ENCODE measurements around the gene MAD1L1.

MAD1L1 gene

DNA sequence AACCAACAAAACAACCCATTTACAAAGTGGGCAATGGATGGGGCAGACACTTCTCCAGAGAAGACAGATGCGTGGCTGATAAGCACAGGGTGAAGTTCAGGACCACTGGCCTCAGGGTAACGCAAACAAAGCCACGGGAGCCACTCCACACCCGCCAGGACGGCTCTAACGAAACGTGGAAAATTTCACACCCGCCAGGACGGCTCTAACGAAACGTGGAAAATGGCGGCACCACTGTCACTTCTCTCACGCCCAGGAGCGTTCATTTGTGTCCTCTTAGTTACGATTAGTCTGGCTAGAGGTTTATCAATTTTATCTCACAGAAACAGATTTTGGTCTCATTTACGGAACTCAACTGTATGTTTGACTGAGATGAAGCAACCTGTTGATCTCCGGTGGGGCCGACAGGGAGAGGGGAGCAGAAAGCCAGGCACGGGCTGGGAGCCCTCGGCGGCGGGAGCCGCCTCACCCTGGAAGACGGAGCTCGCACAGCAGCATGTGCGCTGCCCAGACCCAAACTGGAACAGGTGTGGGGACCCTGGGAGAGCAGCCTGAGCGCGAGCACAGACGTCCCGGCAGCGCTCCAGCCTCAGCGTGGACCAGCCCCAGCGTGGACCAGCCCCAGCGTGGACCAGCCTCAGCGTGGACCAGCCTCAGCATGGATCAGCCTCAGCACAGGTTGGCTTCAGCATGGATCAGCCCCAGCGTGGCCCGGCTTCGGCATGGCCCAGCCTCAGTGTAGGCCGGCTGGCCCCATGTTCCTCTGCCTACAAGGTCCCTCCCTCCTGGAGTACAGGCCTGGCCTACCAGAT, 243.5 kb downstream of the MAD1L1 start:
- H3K36me3 ChIP-seq (replicated peaks) = no peaks in the 10 kb centered on the region
- H3K4me1 ChIP-seq = no peaks in the 10 kb centered on the region
- H3K9me3 ChIP-seq = no peaks in the 10 kb centered on the region
- no peak for DNase-seq (ENCODE audit: low spot score in 2 of 2)
- no peak overlapping the region for H3K4me3 ChIP-seq
- no peaks in the 10 kb centered on the region for H3K27me3 ChIP-seq (ENCODE audit: low read depth)
- in situ Hi-C loops (cut with MboI; ENCODE audit: low sequenced_read_pairs) = no loop called here

DNA sequence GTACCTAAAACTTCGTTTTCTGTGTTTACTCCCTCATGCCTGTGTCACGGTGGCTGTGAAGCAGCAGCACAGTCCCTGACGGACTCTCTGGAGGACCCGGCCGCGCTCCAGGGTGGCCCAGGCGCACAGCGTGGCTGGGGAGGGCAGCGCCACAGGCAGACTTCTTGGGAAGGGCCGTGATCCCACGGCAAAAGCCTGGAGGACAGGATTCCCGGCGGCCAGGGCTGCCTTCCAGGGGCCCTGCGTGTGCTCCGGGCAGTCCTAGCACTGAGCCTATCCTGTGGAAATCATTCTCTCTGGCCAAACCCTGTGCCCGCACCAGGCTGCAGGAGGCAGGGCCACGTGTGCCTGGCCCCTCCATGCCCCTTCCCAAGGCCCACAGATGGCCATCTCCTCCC, 244.2 kb downstream of the MAD1L1 start:
- DNase-seq (ENCODE audit: low spot score in 2 of 2) = no peak
- H3K36me3 ChIP-seq (replicated peaks) = no peaks in the 10 kb centered on the region
- H3K9me3 ChIP-seq = no peaks in the 10 kb centered on the region
- H3K4me3 ChIP-seq = no peak overlapping the region
- H3K4me1 ChIP-seq = no peaks in the 10 kb centered on the region
- in situ Hi-C loops (cut with MboI; ENCODE audit: low sequenced_read_pairs) = no loop called here
- no peaks in the 10 kb centered on the region for H3K27me3 ChIP-seq (ENCODE audit: low read depth)

DNA sequence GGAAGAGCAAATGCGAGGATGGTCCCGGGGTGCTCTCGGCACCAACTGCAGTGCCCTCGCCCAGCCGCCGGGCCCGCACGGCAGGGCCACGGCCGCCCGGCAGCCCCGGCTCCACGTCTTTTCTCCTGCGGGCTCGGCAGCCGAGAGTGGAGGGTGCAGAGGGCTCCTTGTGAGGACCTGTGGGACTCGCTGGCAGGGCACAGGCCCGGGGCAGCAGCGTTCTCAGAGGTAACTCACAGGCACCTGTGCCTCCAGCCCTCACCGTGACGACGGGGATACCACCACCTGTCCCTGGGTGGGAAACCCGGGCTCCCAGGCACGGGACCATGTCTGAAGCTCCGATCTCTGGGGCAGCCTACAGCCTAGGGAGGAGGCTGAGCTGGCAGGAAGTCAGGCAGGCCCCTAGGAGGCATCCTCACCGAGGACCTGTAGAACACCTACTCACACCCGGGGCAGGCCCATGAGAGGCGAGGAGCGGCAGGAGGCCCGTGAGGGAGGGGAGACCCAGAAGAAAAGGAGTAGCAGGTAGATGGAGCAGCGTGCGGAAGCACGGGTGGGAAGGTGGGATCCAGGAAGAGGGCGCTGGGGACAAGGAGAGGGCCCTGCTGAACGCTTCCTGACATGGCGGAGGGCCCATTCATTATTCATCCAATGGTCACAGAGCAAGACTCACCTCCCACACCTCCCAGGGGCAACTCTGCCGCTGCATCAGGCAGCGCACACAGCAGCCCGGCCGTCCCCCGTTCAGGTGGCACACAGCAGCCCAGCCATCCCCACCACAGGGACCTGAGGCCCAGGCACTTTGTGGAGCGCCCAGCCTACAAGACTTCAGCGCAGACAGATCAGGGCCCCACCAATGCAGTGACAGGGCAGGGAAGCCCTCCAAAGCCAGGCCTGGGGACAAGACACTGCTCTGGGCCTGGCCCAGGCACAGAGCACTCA, 244.9 kb downstream of the MAD1L1 start:
- no peaks in the 10 kb centered on the region for H3K4me1 ChIP-seq
- in situ Hi-C loops (cut with MboI; ENCODE audit: low sequenced_read_pairs) = no loop called here

DNA sequence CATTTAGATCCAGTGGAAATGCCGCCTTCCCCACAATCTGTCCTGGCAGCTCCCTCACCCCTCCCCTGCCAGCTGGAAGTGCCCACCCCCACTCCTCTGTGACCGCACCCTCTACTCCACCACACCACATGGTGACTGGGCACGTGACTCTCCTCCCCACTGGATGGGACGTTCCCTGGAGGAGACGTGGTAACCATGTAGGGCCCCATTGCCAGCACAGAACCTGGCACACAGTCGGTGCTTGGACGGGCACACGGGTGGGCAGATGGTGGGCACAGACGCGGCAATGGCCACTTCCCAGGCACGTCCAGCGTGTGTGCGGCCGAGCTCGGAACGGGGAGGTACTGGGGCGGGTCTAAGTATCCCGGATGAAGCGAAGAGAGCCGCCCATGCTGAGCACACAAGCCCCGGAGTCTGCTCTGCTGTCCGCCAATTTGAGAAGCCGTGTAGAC, 245.6 kb downstream of the MAD1L1 start:
- Histone ChIP-seq H3K4me3 (no peak overlapping the region), H3K9me3 (no peaks in the 10 kb centered on the region), H3K4me1 (no peaks in the 10 kb centered on the region), H3K27me3 (ENCODE audit: low read depth) (no peaks in the 10 kb centered on the region), H3K36me3 (replicated peaks) (no peaks in the 10 kb centered on the region)
- in situ Hi-C loops (cut with MboI; ENCODE audit: low sequenced_read_pairs) = no loop called here
- DNase-seq (ENCODE audit: low spot score in 2 of 2) = no peak

More for the DNA sequence above, 244.9 kb downstream of the MAD1L1 start:
- Histone ChIP-seq H3K27me3 (ENCODE audit: low read depth) (no peaks in the 10 kb centered on the region), H3K4me3 (no peak overlapping the region), H3K9me3 (no peaks in the 10 kb centered on the region), H3K36me3 (replicated peaks) (no peaks in the 10 kb centered on the region)
- no peak for DNase-seq (ENCODE audit: low spot score in 2 of 2)

DNA sequence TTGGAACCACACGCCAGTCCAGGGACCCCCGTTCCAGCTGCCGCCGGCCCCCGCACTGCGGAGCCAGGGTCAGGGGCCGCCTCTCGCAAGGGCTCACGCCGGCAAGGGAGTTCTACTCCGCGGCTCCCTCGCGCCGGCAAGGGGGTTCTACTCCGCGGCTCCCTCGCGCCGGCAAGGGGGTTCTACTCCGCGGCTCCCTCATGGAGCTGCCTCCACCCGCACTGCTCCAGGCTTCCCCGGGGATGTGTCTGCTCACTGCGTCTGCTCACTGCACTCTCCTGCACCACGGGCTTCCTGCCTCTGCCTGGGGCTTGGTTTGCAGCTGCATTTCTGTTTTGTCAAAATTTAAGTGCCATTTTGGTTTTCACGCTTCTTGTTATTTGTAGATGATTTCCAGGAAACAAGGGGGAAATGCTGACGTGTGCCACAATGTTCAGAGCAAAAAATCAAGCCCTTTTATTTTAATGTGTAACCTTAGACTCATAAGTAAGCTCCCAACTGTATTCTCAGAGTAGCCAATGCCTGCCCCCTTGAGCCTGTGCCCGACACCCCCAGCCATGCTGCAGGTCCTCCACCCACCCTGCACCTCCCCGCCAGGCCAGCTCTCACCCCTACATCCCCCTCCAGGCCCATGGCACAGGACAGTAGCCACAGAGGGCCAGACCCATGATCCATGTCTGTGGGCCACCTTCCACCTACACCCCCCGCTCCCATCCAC, 246.2 kb downstream of the MAD1L1 start:
- H3K4me1 ChIP-seq = no peaks in the 10 kb centered on the region

DNA sequence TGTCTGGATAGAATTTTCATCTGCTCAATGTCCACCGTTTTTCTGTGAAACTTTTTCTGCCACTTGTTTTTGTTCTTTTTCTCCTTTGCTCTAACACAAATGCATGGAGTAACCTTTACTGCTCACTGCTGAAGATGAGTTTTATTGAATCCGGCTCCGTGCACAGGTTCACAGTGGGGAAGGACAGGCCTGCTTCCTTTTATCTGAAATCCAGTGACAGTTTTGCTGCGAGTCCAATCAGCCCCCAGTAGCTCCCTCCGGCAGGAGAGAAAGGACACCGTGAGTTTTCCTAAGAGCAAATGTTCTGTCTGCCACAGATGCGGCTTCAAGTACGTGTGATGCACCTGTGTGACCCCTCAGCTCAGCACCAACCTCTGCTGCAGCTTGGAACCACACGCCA, 246.8 kb downstream of the MAD1L1 start:
- no peaks in the 10 kb centered on the region for H3K27me3 ChIP-seq (ENCODE audit: low read depth)
- no peak overlapping the region for H3K4me3 ChIP-seq
- H3K9me3 ChIP-seq = no peaks in the 10 kb centered on the region
- DNase-seq (ENCODE audit: low spot score in 2 of 2) = no peak
- in situ Hi-C loops (cut with MboI; ENCODE audit: low sequenced_read_pairs) = no loop called here
- H3K36me3 ChIP-seq (replicated peaks) = no peaks in the 10 kb centered on the region
- no peaks in the 10 kb centered on the region for H3K4me1 ChIP-seq

More for the DNA sequence above, 246.2 kb downstream of the MAD1L1 start:
- Histone ChIP-seq H3K36me3 (replicated peaks) (no peaks in the 10 kb centered on the region), H3K27me3 (ENCODE audit: low read depth) (no peaks in the 10 kb centered on the region), H3K4me3 (no peak overlapping the region), H3K9me3 (no peaks in the 10 kb centered on the region)
- DNase-seq (ENCODE audit: low spot score in 2 of 2) = no peak
- in situ Hi-C loops (cut with MboI; ENCODE audit: low sequenced_read_pairs) = no loop called here

DNA sequence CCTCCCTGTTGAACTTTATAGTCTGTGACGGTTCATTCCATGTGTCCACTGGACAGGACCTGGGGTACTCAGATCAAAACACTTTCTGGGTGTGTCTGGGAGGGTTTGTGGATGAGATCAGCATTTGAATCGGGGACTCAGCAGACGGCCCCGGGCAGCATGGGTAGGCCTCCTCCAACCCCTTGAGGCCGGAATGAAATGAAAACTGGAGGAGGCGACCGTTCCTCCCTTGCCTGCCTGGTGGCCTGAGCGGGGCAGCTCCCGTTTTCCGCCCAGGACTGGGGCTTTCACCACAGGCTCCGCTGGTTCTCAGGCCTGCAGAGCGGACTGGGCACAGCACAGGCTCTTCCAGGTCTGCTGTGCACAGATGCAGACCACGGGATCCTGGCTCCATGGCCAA, 247.7 kb downstream of the MAD1L1 start:
- Histone ChIP-seq H3K4me3 (no peak overlapping the region), H3K27me3 (ENCODE audit: low read depth) (no peaks in the 10 kb centered on the region), H3K9me3 (no peaks in the 10 kb centered on the region), H3K36me3 (replicated peaks) (no peaks in the 10 kb centered on the region), H3K4me1 (no peaks in the 10 kb centered on the region)
- in situ Hi-C loops (cut with MboI; ENCODE audit: low sequenced_read_pairs) = no loop called here
- no peak for DNase-seq (ENCODE audit: low spot score in 2 of 2)

DNA sequence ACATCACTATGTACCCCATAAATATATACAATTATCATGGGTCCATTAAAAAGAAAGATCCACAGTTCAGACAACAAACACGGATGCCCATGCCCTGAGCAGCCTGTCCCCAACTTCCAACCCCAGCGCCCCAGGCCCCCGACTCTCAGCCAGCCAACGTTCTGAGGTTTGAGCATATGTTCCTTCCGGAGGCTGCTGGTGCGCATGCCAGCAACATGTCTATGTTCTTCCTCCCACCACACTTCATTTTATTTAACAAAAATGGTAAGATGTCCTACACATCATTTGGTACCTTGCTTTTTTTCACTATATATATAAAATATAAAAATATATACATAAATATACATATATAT, 250.9 kb downstream of the MAD1L1 start:
- no peaks in the 10 kb centered on the region for H3K36me3 ChIP-seq (replicated peaks)
- no peak for DNase-seq (ENCODE audit: low spot score in 2 of 2)
- in situ Hi-C loops (cut with MboI; ENCODE audit: low sequenced_read_pairs) = no loop called here

DNA sequence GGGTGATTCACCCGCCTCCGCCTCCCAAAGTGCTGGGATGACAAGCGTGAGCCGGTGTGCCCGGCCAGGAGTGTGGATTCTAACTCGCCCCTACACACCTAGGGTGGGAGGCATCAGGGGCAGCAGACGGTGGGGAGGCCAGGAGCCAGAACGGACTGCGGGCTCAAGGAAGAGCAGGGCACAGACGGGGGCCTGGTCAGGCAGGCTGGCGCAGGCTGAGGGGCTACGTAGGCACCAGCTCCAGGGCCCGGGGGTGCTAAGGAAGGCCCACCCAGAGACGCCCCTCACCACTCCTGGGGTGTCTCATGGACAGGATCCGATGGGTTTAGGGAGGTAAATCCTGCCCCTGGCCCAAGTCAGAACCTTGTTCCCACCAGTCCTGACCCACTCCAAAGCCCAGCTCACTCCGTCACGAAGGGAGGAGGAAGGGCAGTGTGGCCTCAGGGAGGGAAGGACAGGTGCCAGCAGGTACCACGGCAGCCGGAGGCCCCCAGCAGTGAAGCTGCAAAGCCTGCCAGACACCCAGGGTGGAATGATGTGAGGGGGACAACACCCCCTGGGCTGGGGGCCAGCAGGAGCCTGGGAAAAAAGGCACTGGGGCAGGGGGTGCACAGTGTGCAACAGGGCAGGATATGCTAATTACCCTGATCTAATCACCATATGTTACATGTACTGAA, 251.4 kb downstream of the MAD1L1 start:
- Histone ChIP-seq H3K27me3 (ENCODE audit: low read depth) (no peaks in the 10 kb centered on the region), H3K36me3 (replicated peaks) (no peaks in the 10 kb centered on the region), H3K4me3 (no peak overlapping the region), H3K4me1 (no peaks in the 10 kb centered on the region), H3K9me3 (no peaks in the 10 kb centered on the region)
- no peak for DNase-seq (ENCODE audit: low spot score in 2 of 2)
- in situ Hi-C loops (cut with MboI; ENCODE audit: low sequenced_read_pairs) = no loop called here

More for the DNA sequence above, 250.9 kb downstream of the MAD1L1 start:
- Histone ChIP-seq H3K4me3 (no peak overlapping the region), H3K27me3 (ENCODE audit: low read depth) (no peaks in the 10 kb centered on the region), H3K9me3 (no peaks in the 10 kb centered on the region), H3K4me1 (no peaks in the 10 kb centered on the region)

DNA sequence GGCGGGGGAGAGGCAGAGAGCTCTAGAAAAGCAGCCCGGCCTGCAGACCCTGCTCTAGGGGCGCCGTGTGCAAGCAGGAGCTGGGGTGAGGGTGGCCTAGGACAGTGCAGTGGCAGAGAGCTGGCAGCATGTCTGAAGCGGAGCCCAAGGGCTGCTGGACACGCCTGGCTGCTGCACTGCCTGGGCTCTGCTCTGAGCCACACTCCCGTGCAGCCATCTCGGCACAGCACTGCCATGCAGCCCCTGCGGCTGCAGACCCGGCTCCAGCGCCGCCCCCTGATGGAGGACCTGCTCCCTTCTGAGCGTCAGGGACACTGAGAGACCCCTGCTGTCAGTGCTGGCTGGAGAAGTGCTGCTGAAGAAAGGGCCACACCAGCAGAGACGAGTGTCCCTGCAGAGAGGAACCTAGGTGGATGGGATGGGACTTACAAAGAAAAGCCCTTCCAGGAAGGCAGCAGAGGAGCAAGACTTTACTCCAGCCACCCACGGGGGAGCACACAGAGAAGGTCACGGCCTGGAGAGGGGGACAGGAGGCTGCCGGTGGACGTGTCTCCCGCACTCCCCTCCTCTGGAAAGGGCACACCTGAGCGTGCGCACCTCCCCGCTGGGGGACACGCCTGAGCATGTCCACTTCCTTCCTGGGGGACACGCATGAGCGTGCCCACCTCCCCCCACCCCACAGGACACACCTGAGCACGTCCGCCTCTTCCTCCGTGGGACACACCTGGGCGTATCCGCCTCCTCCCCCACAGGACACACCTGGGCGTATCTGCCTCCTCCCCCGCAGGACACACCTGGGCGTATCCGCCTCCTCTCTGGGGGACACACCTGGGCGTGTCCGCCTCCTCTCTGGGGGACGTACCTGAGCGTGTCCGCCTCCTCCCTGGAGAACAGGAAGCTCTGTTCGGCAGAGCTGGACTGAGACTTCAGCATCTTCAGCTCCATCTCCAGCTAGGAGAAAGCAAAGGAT, 252.9 kb downstream of the MAD1L1 start:
- in situ Hi-C loops (cut with MboI; ENCODE audit: low sequenced_read_pairs) = no loop called here

DNA sequence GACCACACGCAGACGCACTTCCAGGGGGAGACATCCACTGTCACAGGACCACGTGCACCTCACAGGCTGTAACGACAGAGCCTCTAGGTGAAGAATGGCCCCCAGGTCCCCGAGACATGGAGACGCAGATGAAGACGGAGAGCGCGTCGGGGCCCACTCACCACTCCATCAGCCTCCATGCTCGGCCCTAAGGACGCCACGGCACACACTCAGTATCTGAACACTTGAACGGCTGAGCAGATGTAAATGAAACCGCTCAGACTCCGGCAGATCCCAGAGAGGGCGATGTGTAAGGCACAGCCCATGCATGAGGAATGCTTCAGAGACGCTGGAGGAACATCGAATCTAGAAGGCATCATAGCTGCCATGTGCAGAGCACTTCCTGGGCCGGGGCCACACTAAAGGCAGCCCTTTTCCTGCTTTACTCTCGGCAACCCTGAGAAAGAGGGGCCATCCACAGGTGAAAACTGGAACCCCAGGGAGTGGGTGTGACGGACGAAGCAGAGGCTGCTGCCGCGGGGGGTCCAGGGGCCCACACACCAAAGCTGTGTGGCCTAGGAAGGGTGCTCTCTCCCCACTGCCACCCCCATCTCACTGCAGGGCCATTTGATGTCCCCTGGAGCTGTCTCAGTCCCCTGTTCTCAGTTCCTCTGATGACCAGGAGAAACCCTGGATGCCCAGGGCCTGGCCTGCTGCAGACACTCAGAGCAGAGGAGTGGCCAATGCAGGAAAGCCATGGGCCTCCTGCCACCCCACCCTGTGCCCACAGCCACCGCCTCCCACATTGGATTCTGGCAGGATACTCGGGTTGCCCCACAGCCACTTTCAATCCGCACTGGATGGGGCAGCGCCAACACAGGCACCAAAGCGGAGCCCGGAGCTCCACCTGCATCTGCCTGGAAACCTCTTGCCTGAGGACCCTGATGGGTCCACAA, 253.8 kb downstream of the MAD1L1 start:
- no peak for DNase-seq (ENCODE audit: low spot score in 2 of 2)
- no peaks in the 10 kb centered on the region for H3K27me3 ChIP-seq (ENCODE audit: low read depth)
- no peak overlapping the region for H3K4me3 ChIP-seq
- no peaks in the 10 kb centered on the region for H3K9me3 ChIP-seq
- H3K4me1 ChIP-seq = no peaks in the 10 kb centered on the region
- in situ Hi-C loops (cut with MboI; ENCODE audit: low sequenced_read_pairs) = no loop called here
- peaks cover 3% of the 10 kb centered on the region; the same call in 1 of the 2 replicates for H3K36me3 ChIP-seq (replicated peaks)

More for the DNA sequence above, 252.9 kb downstream of the MAD1L1 start:
- no peaks in the 10 kb centered on the region for H3K9me3 ChIP-seq
- H3K36me3 ChIP-seq (replicated peaks) = peaks cover 3% of the 10 kb centered on the region; the same call in 1 of the 2 replicates
- H3K27me3 ChIP-seq (ENCODE audit: low read depth) = no peaks in the 10 kb centered on the region
- H3K4me1 ChIP-seq = no peaks in the 10 kb centered on the region
- H3K4me3 ChIP-seq = no peak overlapping the region
- no peak for DNase-seq (ENCODE audit: low spot score in 2 of 2)
